GM21367 (cell line): ENCODE measurements around the gene ZNF837.

ENCODE experiments used
- ATAC-seq: cut with Tn5 transposase; IDR thresholded peaks from one replicate; pipeline ENCODE4 v1.9.1; 2021; ENCODE audit not compliant: unreplicated experiment

The ZNF837 gene

GRCh38 chr19:58325311-58326022 is 55.4 kb downstream of the ZNF837 start:
- ATAC-seq = no peak

GRCh38 chr19:58319241-58319640 is 61.6 kb downstream of the ZNF837 start:
- no peak for ATAC-seq

- no peak for ATAC-seq
Measured at GRCh38 chr19:58318297-58318696, 62.5 kb downstream of the ZNF837 start.
